HepG2 (cell line): ENCODE measurements around the gene ARPP21. TPM values are rescaled to one million over a fixed set of nuclear protein-coding genes. Genes with fewer than 3 reads are reported as not detected.

Source experiments
- ATAC-seq: fragments of 200-7000 bp; cut with Tn5 transposase; 3 replicates; pipeline ENCODE4 v1.9.1; 2020; ENCODE audit warnings: mild to moderate bottlenecking, moderate library complexity
- BruUV-seq: library from RNA; stranded (reverse); fragments of 400-500 nt; replicated peaks from 2 replicates; lab custom pipeline; 2021; lab: Mats Ljungman, UMichigan
- CTCF ChIA-PET: fragments of 300-600 bp; formaldehyde crosslinking; extraction: SDS; loops from one replicate; lab custom pipeline; 2021; ENCODE audit warnings: low total read pairs, inconsistent platforms, low intra/inter-chr PET ratio; lab: Yijun Ruan, JAX
- POLR2A ChIA-PET: fragments of 350-600 bp; sonication (Branson Sonifier 250); formaldehyde crosslinking; loops from one replicate; lab custom pipeline; 2020; ENCODE audit warnings: antibody characterized with exemption, inconsistent platforms; lab: Yijun Ruan, JAX
- DNase-seq: peaks from one replicate; pipeline ENCODE4 v3.0.0-alpha.2; 2015; ENCODE audit warnings: low spot score
- FAIRE-seq: peaks from 3 replicates; lab custom pipeline; 2011; peaks lifted over from hg19 to GRCh38; lab: Jason Lieb, UNC
- H2AFZ ChIP-seq: one replicate; pipeline ENCODE4 v1.6.1; 2011; ENCODE audit warnings: low read length, inconsistent platforms
- H3K27ac ChIP-seq: fragments of 300-600 bp; 3 replicates; pipeline ENCODE4 v1.8.0; 2011; ENCODE audit warnings: mixed run types, mild to moderate bottlenecking, mixed read lengths, low read length, inconsistent platforms; ENCODE audit not compliant: insufficient read depth; ENCODE audit errors: extremely low read length
- H3K27me3 ChIP-seq, 2 experiments: fragments of 200-600 bp in 1 of 2; 2 replicates in 1 of 2; 3 replicates in 1 of 2; pipeline versions ENCODE4 v1.6.0 to v1.8.0; 2011; ENCODE audit warnings: low read length in 2 of 2, mild to moderate bottlenecking in 2 of 2, moderate library complexity in 2 of 2, inconsistent platforms in 1 of 2; ENCODE audit not compliant: insufficient read depth in 2 of 2, control insufficient read depth in 1 of 2
- H3K36me3 ChIP-seq, 2 experiments: fragments of 200-600 bp in 1 of 2; replicated peaks in 1 of 2; 2 replicates in 1 of 2; 3 replicates in 1 of 2; pipeline versions ENCODE4 v1.5.1 to v1.8.0; 2011; ENCODE audit warnings: low read length in 2 of 2, inconsistent platforms in 1 of 2; ENCODE audit not compliant: insufficient read depth in 2 of 2, control insufficient read depth in 1 of 2
- H3K4me1 ChIP-seq: 2 replicates; pipeline ENCODE4 v1.5.1; 2012; ENCODE audit warnings: low read length, inconsistent platforms; ENCODE audit not compliant: insufficient read depth
- H3K4me2 ChIP-seq: 2 replicates; pipeline ENCODE4 v1.6.0; 2011; ENCODE audit warnings: low read depth, low read length, inconsistent platforms
- H3K4me3 ChIP-seq, 3 experiments: fragments of 200-600 bp in 1 of 3; sonication (generic), shearing (Covaris generic) in 1 of 3; replicated peaks in 1 of 3; 2 replicates each; pipeline ENCODE4 v1.5.1; 2011 to 2016; ENCODE audit warnings: low read length in 3 of 3, inconsistent platforms in 2 of 3, low read depth in 2 of 3, mild to moderate bottlenecking in 2 of 3, control low read depth in 1 of 3, mixed read lengths in 1 of 3; ENCODE audit not compliant: insufficient read depth in 1 of 3
- H3K79me2 ChIP-seq: one replicate; pipeline ENCODE4 v1.6.1; 2011; ENCODE audit warnings: low read length, inconsistent platforms; ENCODE audit not compliant: insufficient read depth
- H3K9ac ChIP-seq: 2 replicates; pipeline ENCODE4 v1.6.0; 2011; ENCODE audit warnings: mild to moderate bottlenecking, low read depth, low read length, inconsistent platforms; ENCODE audit not compliant: insufficient read depth
- H3K9me3 ChIP-seq: 2 replicates; pipeline ENCODE4 v1.5.1; 2012; ENCODE audit warnings: mild to moderate bottlenecking, low read length
- H4K20me1 ChIP-seq: 2 replicates; pipeline ENCODE4 v1.6.0; 2011; ENCODE audit warnings: inconsistent platforms, mild to moderate bottlenecking, low read length, moderate library complexity; ENCODE audit not compliant: insufficient read depth
- ATF6 ChIP-seq: sonication (generic); formaldehyde crosslinking; conservative IDR thresholded peaks from 2 replicates; pipeline ENCODE4 v1.4.0; 2020; ENCODE audit warnings: missing genetic modification reagents
- BCL6 ChIP-seq: IDR thresholded peaks from 2 replicates; pipeline ENCODE4 v1.6.1; 2016; ENCODE audit warnings: missing genetic modification reagents, missing compliant biosample characterization
- BRCA1 ChIP-seq: sonication (generic); formaldehyde crosslinking; IDR thresholded peaks from 2 replicates; pipeline ENCODE4 v1.4.0; 2020; ENCODE audit warnings: missing genetic modification reagents
- IKZF5 ChIP-seq: IDR thresholded peaks from 2 replicates; pipeline ENCODE4 v1.6.1; 2018; ENCODE audit warnings: missing genetic modification reagents, mild to moderate bottlenecking, missing compliant biosample characterization
- RFX5 ChIP-seq: IDR thresholded peaks from 2 replicates; pipeline ENCODE4 v1.6.1; 2011; ENCODE audit warnings: low read depth, low read length, improper control_type of control experiment
- SYNCRIP ChIP-seq: fragments of 200-400 bp; formaldehyde crosslinking; IDR thresholded peaks from 2 replicates; pipeline ENCODE4 v1.6.1; 2018; ENCODE audit warnings: mild to moderate bottlenecking, low read depth, low read length; ENCODE audit not compliant: insufficient read depth
- ZBTB21 ChIP-seq: sonication (generic); formaldehyde crosslinking; IDR thresholded peaks from 2 replicates; pipeline ENCODE4 v1.4.0; 2020; ENCODE audit warnings: missing genetic modification reagents
- WGBS: methylation state at CpG from one replicate; pipeline ENCODE4 v1.1.6; 2017; ENCODE audit warnings: low lambda C conversion rate; 5-methylcytosine and 5-hydroxymethylcytosine counted together
- in situ Hi-C: cut with HindIII; loops from 2 replicates; pipeline ENCODE4 v1.10.0; 2017; ENCODE audit warnings: low pct_unique_long_range_greater_than_20kb; ENCODE audit not compliant: extremely low pct_ligation_motif_present
- intact Hi-C: fragments of 100-400 bp; cut with micrococcal nuclease; formaldehyde crosslinking; loops from one replicate; pipeline ENCODE4 v1.10.0; 2022; ENCODE audit not compliant: unreplicated experiment
- polyA plus RNA-seq, 8 experiments: library from polyadenylated mRNA; depleted of rRNA in 3 of 8; stranded (reverse) in 7 of 8; unstranded in 1 of 8; fragments of >200 nt; fragmentation: Illumina TruSeq in 4 of 8; extraction: Trizol in 4 of 8; gene quantifications; 2 replicates each; pipeline versions ENCODE4 v1.2.1 to v1.2.3, GENCODE V29; 2011 to 2016; ENCODE audit warnings: low read depth in 4 of 8, missing spikeins in 1 of 8, mixed read lengths in 1 of 8; ENCODE audit not compliant: insufficient read depth in 1 of 8
- total RNA-seq, 5 experiments: library from RNA; depleted of rRNA; stranded (reverse); fragments of >200 nt; fragmentation: Illumina TruSeq; extraction: Trizol; gene quantifications; 2 replicates each; pipeline ENCODE4 v1.2.3, GENCODE V29; 2016; ENCODE audit warnings: low read depth in 1 of 5

Gene ARPP21
- total and polyA plus RNA-seq, 2 of the 13 experiments (the other 11 are each of a cell fraction or from before 2014, with no cell fraction given), result not detected

- no peak for TF ChIP-seq BRCA1 (CRISPR knock-in tag)
- TF ChIP-seq ZBTB21 (CRISPR knock-in tag), result no peak
- TF ChIP-seq IKZF5 (CRISPR knock-in tag), result no peak
- TF ChIP-seq SYNCRIP, result no peak
- TF ChIP-seq ATF6 (CRISPR knock-in tag), result no peak
- no peak for TF ChIP-seq RFX5
- TF ChIP-seq BCL6, result no peak
- TF ChIP-seq, all 625 proteins: peak for 0
- BruUV-seq, result no TSS peak
- no peaks in the 10 kb centered on the region for H3K9me3 ChIP-seq
- no peak overlapping the region for H3K4me3 ChIP-seq
- no peaks in the 10 kb centered on the region for H3K36me3 ChIP-seq
- CTCF ChIA-PET, result no interaction called here
- H3K79me2 ChIP-seq, result no peaks in the 10 kb centered on the region
- H3K27me3 ChIP-seq, result no peaks in the 10 kb centered on the region
- H3K4me1 ChIP-seq, result no peaks in the 10 kb centered on the region
- no peaks in the 10 kb centered on the region for H4K20me1 ChIP-seq
- no peak for DNase-seq
- 21% methylated on average over 5 of the region's 5 CpGs for WGBS
- H3K27ac ChIP-seq, result no peak overlapping the region
- H3K4me2 ChIP-seq, result no peak overlapping the region
- H3K9ac ChIP-seq, result no peak overlapping the region
- FAIRE-seq, result no peak
- H2AFZ ChIP-seq, result no peak overlapping the region
- no peak for ATAC-seq
- POLR2A ChIA-PET, result no interaction called here
- in situ Hi-C loops (no loop called here), intact Hi-C loops (no loop called here)
Measured at GRCh38 chr3:35677797-35678196, 38.5 kb downstream of the ARPP21 start.
